Stimulated activated CD4-positive, alpha-beta T cell treated with anti-CD3 and anti-CD28 coated beads, Interleukin-12 subunit alpha, Interleukin-12 subunit beta, amount 100 ng/mL, for 48 hours (primary cell): Measurements from ENCODE around the gene GATA5.
A peak's percentile ranks its signal among the peaks of the same experiment; 100 is the strongest.

Experiments used
- DNase-seq, 3 donors: peaks; one replicate each; pipeline ENCODE4 v3.0.0-alpha.2; 2020; ENCODE audit warnings: low read depth in 2 of 3, low spot score in 1 of 3

Gene GATA5

GRCh38 chr20:62475772-62476055, at the start of gene GATA5:
GATA5 (minus strand) TSS chr20:62475995; CDS start chr20:62475521, 474 bp downstream.
- no peak for DNase-seq

GRCh38 chr20:62525014-62525413, 49.2 kb upstream of the GATA5 start:
- no peak for DNase-seq

GRCh38 chr20:62524505-62524911, 48.7 kb upstream of the GATA5 start:
- no peak for DNase-seq

- DNase-seq, result peak; percentile 53 to 71 (median 57)
Measured at GRCh38 chr20:62523473-62524203, 47.8 kb upstream of the GATA5 start.

GRCh38 chr20:62522748-62523396, 47.1 kb upstream of the GATA5 start:
- DNase-seq, result no peak

GRCh38 chr20:62519826-62520225, 44.0 kb upstream of the GATA5 start:
- DNase-seq, result no peak

GRCh38 chr20:62518911-62519310, 43.1 kb upstream of the GATA5 start:
- no peak for DNase-seq

GRCh38 chr20:62517901-62518610, 42.3 kb upstream of the GATA5 start:
- DNase-seq, result no peak

GRCh38 chr20:62517168-62517567, 41.4 kb upstream of the GATA5 start:
- no peak for DNase-seq

- no peak for DNase-seq
Measured at GRCh38 chr20:62516338-62516737, 40.5 kb upstream of the GATA5 start.

GRCh38 chr20:62515826-62516225, 40.0 kb upstream of the GATA5 start:
- no peak for DNase-seq

GRCh38 chr20:62515280-62515679, 39.5 kb upstream of the GATA5 start:
- DNase-seq, result no peak

- DNase-seq, result no peak
Measured at GRCh38 chr20:62513991-62514390, 38.2 kb upstream of the GATA5 start.

- DNase-seq, result no peak
Measured at GRCh38 chr20:62511915-62512610, 36.3 kb upstream of the GATA5 start.

GRCh38 chr20:62511300-62511914, 35.6 kb upstream of the GATA5 start:
- DNase-seq, result no peak

- DNase-seq, result no peak
Measured at GRCh38 chr20:62508641-62509051, 32.9 kb upstream of the GATA5 start.

- no peak for DNase-seq
Measured at GRCh38 chr20:62507991-62508640, 32.3 kb upstream of the GATA5 start.

- no peak for DNase-seq
Measured at GRCh38 chr20:62507323-62507722, 31.5 kb upstream of the GATA5 start.

GRCh38 chr20:62506791-62507190, 31.0 kb upstream of the GATA5 start:
- no peak for DNase-seq

- DNase-seq, result no peak
Measured at GRCh38 chr20:62506087-62506486, 30.3 kb upstream of the GATA5 start.
